ENCODE measurements around the gene TRIM47.

The TRIM47 gene

DNA sequence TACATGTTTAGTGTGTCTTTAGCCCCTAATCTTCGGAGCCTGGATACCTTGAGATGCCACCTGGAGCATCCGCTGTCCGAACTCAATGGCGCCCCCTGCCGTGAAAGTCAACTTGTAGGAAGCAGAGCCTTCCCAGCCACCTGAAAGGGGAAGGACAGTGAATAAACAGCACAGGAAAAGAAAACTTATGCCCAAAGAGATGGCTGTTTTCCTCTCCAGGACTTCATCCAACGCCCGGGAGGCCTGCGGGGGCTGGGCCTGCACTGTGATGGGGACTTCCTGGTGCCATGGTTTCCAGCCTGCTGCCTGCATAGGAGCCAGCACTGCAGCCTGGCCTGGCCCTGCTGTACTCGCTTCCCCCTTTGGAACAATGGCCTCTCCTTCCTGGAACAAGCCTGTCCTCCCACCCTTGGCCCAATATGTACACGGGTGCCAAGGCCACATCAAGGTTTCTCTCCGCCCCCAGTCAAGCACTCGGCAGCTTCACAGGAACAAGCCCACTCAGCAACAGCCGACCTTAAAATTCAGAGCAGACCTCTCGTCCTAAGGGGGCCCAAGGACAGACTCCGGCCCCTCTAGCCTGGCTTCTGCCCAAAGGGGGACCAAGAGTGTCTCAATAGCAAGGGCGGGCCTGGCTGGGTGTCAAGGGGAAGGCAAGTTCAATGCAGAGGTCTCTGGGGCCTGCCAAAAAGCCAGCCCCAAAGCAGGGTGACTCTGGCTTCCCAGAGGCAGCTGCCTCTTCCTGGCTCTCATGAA is 29.7 kb downstream of the TRIM47 start:
- in situ Hi-C loops (cut with MboI; ENCODE audit: low sequenced_read_pairs) = no loop called here

DNA sequence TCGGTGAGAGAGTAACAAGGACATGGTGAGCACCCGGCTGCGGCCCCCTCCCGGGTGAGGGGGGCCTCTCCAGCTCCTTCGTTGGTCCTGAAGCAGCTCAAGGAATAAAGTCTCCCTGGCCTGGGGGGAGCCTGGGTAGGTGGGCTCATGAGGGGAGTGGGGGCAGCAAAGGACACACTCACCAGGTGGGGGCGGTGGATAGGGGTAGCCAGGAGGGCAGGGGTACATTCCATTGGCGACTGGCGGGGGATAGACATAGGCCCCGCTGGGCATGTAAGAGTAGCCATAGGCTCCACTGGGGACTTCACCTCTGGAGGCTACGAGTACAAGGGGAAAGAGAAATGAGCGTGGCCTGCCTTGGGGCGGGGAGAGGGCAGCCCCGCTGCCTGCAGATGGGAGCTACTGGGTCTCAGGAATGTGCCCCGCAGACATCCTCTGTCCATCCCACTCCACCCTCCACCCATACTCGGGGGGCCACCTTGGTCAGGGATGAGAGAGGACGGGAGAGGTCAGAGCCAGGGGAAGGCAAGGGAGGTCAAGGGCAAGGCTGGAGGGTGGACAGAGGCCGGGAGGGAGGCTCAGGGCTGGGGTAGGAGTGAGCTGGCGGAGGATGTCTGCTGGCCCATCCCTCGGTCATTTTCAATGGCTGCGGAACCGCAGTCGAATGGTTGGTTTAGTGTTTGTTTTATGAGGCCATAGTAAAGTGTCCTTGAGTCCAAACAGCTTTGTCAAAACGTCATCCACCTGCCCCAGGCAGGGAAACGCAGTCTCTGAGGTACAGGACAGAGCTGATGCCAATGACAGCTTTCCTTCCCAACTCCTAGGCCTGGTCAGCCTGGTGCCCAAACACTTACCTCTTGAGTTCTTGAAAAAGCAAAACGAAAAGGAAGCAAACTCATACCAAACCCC is 30.5 kb downstream of the TRIM47 start:
- in situ Hi-C loops (cut with MboI; ENCODE audit: low sequenced_read_pairs) = no loop called here

DNA sequence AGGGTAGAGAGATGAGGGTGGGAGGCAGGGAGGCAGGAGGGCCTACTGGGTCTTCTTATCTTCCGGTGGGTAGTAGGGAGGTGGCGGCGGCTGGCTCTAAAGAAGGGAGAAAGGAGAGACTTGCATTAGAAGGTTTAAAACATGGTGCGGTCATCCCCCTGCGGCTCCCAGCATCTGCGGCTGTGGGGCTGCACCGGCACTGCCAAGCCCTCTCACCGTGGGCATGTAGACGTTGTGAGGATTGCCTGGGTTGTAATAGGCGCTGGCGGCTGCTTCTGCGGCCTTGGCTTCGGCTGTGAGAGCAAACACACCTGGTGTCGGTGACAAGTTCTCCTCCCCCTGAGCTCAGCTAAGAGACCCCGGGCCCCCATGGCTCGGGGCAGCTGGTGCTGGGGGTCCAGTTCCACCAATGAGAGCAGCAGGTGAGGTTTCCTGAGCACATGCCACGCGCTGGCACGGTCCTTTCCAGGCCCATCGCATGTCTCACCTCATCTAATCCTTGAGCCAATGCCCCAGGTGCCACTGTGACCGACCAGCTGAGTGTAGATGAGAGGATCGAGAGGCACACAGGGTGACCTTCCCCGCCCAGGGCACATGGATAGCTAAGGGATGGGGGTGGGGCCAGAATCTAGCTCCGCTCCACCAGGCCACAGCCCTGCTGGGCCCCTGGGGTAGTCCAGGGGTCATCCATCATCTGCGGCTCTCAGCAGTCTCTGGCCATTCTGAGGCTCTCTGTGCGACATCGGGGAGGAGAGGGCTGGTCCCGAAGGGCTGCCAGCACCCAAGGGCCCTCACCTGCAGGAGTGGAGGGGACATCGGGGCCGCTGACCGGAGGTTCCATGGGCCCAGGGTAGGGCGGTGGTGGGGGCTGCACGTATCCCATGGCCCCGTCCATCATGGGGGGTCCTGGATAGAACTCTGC is 31.4 kb downstream of the TRIM47 start:
- in situ Hi-C loops (cut with MboI; ENCODE audit: low sequenced_read_pairs) = no loop called here

DNA sequence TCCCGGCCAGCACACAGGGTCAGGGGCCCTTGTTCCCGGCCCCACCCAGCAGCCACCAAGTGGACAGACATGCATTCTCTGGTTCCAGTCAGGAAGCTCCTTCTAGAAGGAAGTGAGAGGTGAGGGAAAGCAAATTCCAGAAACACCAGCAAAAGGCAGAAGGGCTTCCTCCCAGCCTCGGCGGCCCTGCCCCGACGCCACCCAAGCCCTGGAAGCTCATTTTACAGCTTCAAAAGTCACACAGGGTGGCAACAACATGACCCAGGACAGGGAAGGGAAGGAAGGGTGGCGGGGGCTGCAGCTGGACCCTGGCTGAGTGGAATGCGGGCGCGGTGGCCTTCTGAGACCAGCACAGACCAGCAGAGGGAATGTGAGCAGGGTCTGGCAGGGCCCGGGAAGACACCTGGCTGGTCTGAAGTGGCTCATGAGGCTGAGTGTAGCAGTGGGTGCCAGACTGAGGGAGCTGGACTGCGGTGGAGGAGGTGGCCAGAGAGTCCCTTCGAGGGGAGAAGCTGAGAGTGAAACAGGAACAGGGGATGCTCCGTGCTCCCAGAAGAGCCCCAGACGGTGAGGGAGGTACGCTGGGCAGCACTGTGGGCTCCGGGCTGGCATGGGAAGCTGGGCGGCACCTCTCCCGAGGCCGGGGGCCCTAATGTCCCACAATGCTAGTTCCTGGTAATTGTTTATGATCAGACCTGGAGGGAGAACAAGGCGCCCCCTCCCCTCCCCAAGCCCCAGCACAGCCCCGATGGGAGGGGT is 32.3 kb downstream of the TRIM47 start:
- in situ Hi-C loops (cut with MboI; ENCODE audit: low sequenced_read_pairs) = no loop called here

DNA sequence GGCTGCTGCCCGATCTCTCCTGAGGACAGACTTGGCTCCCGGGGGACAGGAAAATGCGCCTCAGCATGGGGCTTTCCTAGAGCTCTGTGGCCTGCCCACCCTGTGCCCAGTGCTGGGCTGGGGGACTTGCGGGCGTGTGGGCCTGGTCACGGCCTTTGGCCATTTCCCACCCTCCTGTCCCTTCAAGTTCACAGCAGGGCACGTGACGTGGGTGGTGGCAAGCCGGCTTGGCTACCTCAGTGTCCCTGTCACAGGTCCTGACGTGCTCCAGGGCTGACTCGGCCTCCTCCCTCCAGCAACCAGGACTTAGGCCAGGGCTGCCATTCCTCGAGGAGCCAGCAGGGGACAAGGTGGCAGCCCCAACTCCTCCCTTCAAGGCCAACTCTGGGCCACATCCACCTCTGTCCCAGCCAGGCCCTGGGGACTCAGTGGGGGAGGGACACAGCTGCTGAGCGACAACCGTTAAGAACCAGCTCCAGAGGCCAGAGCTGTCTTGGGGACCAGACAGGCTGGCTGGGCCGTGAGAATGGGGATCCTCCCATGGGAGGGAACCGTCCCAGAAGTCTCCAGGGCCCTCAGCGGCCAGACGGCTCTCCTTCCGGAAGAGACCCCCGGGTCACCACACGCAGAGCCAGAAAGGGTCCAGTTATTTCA is 33.2 kb downstream of the TRIM47 start:
- in situ Hi-C loops (cut with MboI; ENCODE audit: low sequenced_read_pairs) = no loop called here

DNA sequence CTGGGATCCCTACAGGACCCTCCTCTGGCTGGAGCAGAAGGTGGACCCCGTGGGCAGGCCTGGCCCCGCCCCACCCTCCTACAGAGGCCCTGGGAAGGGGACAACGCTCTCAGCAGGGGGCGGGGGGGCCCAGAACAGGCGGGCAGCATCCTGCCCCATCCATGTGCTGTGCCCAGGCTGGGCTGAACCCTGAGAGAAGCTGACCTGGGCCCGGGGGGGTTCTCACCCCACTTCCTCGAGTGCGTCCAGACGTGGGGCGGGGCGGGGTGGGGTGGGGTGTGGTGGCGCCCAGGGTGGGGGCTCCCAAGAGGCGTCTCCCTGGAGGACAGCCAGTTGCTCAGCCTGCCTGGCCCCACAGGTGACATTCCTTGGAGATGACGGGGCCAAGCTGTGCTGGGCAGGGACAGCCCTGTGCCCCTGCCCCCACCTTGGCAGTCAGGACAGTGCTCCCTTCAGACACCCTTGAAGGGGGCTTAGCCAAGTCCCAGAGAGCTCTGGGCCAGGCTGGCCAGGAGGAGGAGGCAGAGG is 33.8 kb downstream of the TRIM47 start:
- in situ Hi-C loops (cut with MboI; ENCODE audit: low sequenced_read_pairs) = no loop called here

DNA sequence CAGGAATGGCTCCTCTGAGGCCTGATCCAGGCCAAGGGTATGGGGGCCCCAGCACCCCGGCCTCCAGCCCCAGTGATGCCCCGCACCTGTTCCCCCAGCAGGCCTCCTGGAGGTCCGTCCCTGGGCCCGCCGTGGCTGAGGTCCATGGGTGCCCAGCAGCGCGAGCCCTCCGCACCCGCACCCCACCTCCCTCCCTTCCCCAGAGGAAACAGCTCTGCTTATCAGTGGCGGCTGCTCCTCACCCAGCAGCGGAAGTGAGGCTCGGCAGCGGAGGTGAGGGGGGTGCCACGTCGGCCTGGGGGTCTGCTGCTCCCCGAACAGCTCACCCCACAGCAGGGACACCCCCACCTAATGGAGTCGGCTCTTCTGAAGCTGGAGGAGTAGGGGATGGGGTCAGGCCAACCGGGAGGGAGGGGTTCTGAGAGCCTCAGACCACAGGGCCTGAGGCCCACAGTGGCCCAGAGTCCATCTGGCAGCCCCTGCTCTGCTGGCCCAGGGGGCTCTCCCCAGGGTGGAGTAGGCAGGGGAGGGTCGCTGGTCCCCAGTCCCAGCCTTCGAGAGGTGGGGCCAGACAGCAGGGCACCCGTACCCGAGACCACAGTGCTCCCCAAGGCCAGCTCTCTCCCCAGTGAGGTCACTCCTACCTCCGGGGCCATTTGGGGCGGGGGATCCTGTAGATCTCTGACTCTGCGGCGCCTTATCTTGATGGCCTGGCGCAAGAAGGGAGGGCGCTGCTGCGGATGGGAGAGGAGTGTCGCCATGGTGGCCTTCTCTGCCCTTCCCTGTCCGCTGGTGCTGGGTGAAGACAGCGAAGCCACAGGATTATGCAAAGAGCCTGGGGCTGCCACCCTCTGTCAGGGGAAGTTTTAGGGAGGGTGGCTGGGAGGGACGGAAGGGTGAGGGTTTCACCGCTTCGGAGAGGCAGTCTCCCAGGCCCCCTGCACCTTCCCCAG is 34.5 kb downstream of the TRIM47 start, which contains the start of gene UNC13D:
Gene UNC13D (minus strand): TSS at position 828 of the 953 bp plus-strand sequence. CDS start 67 bp downstream, at position 761.
- in situ Hi-C loops (cut with MboI; ENCODE audit: low sequenced_read_pairs) = no loop called here

DNA sequence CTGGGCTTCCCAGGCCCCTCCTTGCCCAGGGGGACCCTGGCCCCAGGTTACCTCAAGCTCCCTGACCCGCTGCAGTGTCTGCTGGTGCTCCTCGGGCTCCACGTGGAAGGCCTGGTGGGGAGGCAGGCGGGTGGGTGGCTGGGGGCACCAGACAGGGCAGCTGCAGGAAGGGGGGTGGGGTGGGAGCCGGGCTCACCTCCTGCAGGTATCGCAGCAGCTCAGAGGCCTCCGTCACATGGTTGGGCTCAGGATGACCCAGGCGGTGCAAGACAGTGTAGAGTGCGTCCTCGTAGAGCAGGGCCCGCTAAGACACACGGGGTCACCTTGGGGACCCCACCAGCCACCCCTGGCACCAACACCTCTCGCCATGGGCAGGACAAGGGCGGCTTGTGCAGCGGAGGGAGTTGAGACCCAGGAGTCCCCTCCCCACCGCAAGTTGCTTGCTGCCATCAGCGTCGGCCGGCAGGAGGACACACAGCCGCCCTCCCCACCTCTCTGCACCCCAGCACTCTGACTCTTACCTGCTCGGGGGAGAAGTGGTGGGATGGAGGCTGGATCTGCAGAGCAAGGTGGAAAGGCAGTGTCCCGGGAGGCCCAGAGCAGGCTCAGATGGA is 35.3 kb downstream of the TRIM47 start:
- in situ Hi-C loops (cut with MboI; ENCODE audit: low sequenced_read_pairs) = no loop called here

DNA sequence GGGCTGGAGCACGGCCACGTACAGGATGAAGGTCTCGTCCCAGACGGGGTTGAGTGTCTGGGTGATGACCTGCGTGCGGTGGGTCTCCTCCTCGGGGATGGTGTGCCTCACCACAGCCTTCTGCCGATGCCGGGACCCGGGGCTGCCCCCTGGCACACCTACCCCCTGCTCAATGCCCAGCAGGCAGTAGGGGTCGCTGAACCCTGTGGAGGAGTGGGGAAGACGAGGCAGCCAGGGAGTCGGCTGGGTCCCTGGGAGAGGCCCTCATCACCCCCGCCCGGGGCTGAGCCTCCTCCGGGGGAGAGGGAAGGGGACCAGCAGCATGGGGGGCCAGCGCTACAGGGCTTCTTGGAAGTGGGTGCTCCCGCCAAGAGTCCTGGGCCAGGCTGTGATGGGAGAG is 36.0 kb downstream of the TRIM47 start:
- in situ Hi-C loops (cut with MboI; ENCODE audit: low sequenced_read_pairs) = no loop called here

DNA sequence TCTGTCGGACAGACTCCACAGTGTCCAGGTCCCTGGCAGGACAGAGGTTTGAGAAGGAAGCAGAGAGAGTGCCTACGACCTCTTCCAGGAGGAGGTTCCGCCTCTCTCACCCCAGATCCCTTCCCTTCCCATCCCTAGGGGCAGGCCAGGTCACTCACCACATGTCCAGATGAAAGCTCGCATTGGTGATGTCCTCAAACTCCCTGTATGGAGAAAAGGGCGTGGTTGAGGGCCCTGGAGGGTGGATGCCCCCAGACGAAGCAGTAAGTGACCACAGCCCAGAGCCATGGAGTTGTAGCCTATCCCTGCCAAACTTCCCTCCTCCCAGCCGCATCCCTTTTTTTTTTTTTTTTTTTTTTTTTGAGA is 37.6 kb downstream of the TRIM47 start:
- in situ Hi-C loops (cut with MboI; ENCODE audit: low sequenced_read_pairs) = no loop called here

DNA sequence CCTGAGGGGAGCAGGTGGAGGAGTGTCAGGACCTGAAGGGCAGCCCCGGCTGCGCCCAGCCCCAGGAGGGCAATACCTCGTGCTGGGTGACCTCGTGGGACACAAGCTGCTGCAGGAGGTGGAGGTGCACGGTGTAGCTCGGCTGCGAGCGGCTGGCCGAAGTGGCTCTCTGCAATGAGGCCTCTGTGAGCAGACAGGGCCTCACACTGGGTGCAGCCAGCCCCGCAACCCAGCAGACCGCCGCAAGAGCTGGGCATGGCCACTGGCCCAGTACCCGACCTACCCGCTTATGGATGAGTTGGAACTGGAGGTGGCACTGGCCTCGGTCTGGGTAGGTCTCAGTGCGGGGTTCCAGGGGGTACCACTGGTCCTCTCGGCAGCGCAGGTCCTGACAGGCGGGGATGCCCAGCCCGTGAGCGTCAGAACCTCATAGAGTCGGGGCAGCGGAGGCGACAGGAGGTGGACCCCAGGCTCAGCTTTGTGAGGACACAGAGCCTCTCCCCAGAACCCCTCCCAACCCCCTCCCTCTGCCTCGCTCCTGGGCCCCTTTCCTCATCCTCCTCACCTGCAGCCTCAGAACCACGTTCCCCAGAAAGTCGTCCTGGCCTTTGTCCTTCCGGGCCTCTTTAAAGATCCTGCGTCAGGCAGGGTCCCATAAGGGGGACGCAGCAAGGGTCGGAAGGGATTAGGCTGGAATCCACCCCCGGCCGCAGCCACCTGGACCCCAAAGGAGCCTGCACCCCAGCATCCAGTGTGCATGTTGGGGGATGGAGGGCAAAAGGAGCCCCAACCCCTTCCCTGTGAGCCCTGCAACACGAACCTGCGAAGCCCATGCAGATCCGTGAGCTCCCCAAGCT is 38.2 kb downstream of the TRIM47 start:
- in situ Hi-C loops (cut with MboI; ENCODE audit: low sequenced_read_pairs) = no loop called here

DNA sequence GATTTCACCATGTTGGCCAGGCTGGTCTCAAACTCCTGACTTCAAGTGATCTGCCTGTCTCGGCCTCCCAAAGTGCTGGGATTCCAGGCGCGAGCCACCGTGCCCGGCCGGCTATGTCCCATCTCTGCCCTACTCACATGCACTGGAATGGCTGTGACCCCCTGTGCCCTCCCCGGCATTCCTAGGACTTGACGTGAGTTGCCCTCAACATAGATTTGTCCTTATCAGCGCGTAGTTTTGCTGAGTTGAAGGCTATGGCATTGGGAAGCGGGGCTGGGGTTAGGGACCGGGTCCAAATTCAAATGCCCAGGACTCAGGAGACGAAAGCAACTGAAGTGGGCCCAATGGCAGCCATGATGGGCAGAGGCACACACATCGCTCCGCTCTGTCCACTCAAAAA is 40.0 kb downstream of the TRIM47 start:
- in situ Hi-C loops (cut with MboI; ENCODE audit: low sequenced_read_pairs) = no loop called here

DNA sequence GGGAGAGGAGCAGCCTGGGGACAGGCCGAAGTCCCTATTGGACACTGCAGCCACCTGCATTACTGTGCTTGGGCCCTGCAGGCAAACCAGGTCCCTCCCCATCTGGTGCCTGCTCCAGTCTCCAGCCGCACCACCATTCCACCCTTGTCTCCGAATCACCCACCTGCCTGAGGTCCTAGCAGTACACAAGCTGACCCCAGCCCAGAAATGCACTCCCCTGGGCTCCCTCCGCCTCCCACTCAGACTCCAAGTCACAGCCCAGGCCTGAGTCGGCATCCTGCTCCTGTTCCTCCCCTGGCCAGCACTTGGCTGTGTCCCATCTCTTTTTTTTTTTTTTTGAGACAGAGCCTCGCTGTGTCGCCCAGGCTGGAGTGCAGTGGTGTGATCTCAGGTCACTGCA is 40.5 kb downstream of the TRIM47 start:
- in situ Hi-C loops (cut with MboI; ENCODE audit: low sequenced_read_pairs) = no loop called here

DNA sequence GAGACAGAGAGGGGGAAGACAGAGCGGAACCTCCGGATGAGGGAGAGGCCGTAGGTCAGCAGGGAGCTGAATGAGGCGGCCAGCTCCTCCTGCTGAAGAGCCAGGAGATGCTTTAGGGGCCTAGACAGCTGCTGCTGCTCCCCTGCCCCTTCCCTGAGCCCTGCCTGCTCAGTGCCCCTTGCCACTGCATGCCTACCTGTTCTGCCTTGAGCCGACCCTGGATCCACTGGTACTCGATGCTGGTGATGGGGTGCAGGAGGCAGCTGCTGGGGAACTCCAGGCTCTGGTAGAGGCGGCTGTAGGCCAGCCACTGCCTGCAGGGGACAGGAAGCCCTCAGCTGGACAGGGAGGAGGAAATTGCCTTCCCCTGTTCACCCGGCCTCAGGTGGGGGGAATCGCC is 41.8 kb downstream of the TRIM47 start:
- in situ Hi-C loops (cut with MboI; ENCODE audit: low sequenced_read_pairs) = no loop called here

DNA sequence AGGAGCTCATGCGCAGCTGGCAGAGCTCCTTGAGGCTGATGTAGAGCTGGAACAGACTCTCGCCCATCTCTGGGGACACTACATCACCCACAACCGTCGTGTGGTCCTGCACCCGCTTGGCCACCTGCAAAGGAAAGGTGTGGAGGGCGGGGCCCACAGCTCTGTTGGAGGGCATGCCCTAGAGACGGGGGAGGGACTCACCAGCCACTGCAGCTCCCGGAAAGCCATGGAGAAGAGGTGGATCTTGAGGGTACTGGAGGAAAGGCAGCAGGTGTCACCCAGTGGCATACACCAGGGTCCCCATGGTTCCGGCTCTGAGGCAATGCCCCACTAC is 42.8 kb downstream of the TRIM47 start:
- in situ Hi-C loops (cut with MboI; ENCODE audit: low sequenced_read_pairs) = no loop called here

DNA sequence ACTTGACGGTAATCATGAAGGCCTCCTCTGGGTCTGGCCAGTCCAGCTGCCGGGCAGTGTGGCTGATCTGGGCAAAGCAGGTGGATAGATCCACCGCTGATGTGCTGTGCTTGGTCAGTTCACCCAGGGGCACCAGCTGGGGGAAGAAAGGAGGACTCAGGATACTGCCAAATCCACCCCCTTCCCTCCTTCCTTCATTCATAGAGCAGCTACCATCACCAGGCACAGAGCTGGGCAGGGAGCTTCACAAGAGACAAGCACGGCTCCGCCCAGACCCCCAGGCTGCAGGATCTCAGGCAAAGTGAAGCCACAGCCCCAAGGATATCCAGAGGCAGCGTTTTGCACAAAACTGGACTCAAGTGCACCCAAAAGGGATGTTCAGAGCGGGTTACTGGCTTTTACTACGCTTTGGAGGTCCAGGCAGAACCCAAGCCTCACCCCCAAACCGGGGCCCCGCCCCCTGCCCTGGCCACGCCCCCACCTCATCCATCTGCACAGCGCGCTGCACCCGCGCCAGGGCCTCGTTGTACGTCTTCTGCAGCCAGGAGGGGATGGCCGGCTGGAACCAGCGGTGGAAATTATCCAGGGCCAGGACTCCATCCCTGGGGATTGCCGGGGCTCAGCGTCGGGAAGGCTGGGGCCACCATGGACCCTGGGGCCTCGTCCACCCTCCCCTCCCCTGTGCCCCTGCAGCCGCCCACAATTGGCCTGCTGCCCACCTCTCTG is 43.3 kb downstream of the TRIM47 start:
- in situ Hi-C loops (cut with MboI; ENCODE audit: low sequenced_read_pairs) = no loop called here

Data from HL-60/S4 (cell line).